Activated B cell treated with CpG ODN at 0.5 μM for 24 hours (primary cell): ENCODE measurements around the gene KLHL29. TPM values are rescaled to one million over a fixed set of nuclear protein-coding genes. Genes with fewer than 3 reads are reported as not detected.

ENCODE experiments used
- ATAC-seq: fragments of 200-7000 bp; cut with Tn5 transposase; one replicate; pipeline ENCODE4 v1.10.0; 2021; ENCODE audit warnings: low read depth, mild to moderate bottlenecking, moderate library complexity
- CTCF ChIA-PET: fragments of 350-600 bp; sonication (Branson Sonifier 250); formaldehyde crosslinking; loops from one replicate; lab custom pipeline; 2021; ENCODE audit warnings: antibody characterized with exemption; lab: Charles Lee
- POLR2A ChIA-PET: fragments of 350-600 bp; sonication (Branson Sonifier 250); formaldehyde crosslinking; loops from one replicate; lab custom pipeline; 2021; ENCODE audit warnings: antibody characterized with exemption; lab: Charles Lee
- DNase-seq: peaks from one replicate; pipeline ENCODE4 v3.0.0; 2022
- H3K27ac Mint-ChIP-seq: one replicate; pipeline ENCODE4 v1.8.0; 2020; ENCODE audit warnings: mixed read lengths
- H3K27me3 Mint-ChIP-seq: one replicate; pipeline ENCODE4 v1.8.0; 2021; ENCODE audit warnings: mixed read lengths
- H3K36me3 Mint-ChIP-seq: one replicate; pipeline ENCODE4 v1.8.0; 2021; ENCODE audit warnings: low read depth, mixed read lengths
- H3K4me1 Mint-ChIP-seq: one replicate; pipeline ENCODE4 v1.8.0; 2021; ENCODE audit warnings: mixed read lengths
- H3K4me3 Mint-ChIP-seq: one replicate; pipeline ENCODE4 v1.8.0; 2020; ENCODE audit warnings: mild to moderate bottlenecking, mixed read lengths
- H3K9me3 Mint-ChIP-seq: one replicate; pipeline ENCODE4 v1.8.0; 2020; ENCODE audit warnings: mixed read lengths
- CTCF ChIP-seq: fragments of 200-600 bp; IDR thresholded peaks from one replicate; pipeline ENCODE4 v1.8.0; 2022; ENCODE audit warnings: antibody characterized with exemption, mild to moderate bottlenecking
- intact Hi-C: fragments of 100-400 bp; cut with micrococcal nuclease; formaldehyde crosslinking; loops from one replicate; pipeline ENCODE4 v1.15.1; 2024
- total RNA-seq: library from RNA; stranded (reverse); gene quantifications from 2 replicates; pipeline ENCODE4 v1.2.3, GENCODE V29; 2022

The KLHL29 gene
- total RNA-seq, 1 donor from 2014 or later = 2.5 TPM

DNA sequence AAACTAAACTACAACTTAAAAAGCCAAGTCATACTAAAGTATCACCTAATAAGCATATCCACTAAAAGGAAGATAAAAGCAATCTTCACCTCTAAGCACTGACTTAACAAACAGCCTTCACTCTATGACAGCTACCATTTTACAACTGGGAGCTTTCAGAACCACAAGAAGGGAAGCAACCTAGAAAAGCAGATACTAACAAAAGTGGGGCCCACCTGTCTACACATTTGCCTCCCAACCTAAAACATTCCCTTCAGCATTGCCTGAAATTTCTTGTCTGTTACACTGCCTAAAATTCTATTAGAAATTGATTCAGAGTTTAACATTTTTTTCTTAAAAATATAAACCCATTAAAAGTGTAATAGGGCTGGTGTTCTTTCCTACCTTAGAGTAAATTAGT, 370.0 kb downstream of the KLHL29 start:
- peaks cover 85% of the 10 kb centered on the region for H3K36me3 Mint-ChIP-seq

DNA sequence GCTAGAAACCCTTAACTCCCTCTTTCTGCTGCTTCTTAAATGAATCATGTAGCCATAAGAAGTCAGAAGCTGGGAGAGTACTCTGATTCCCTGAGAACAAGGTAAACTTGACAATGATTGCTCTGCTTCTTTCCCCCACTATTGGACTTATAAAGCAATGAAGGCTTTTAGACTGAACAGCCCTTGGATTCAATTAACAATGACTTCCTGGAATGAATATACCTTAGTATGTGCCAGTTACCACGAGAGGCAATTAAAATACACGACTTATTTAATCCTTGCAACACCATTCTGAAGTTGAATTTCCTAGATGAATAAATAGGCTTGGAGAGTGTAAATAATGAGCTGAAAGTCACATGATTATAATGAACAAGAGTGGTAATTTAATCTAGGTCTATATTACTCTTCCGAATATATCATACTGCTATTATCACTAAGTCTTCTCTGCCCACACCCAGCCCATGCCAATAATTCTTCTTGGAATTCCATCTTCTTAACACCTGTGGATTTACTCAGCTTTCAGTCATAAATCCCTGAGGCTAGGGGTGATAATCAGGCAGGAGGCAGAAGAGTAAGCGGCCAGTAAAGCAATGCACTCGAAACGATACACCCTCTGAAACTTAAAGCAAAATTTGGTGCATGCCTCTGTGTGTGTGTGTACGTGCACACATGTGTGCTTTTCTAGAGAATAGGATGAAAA, 371.8 kb downstream of the KLHL29 start:
- peaks cover 3% of the 10 kb centered on the region for H3K4me1 Mint-ChIP-seq
- no peak for ATAC-seq
- H3K27me3 Mint-ChIP-seq = no peaks in the 10 kb centered on the region
- H3K4me3 Mint-ChIP-seq = no peak overlapping the region
- peaks cover 78% of the 10 kb centered on the region for H3K36me3 Mint-ChIP-seq
- intact Hi-C loops = no loop called here
- no peak for DNase-seq
- TF ChIP-seq CTCF = no peak
- no peak overlapping the region for H3K27ac Mint-ChIP-seq
- no peaks in the 10 kb centered on the region for H3K9me3 Mint-ChIP-seq
- POLR2A ChIA-PET = no interaction called here
- CTCF ChIA-PET = no interaction called here

More for the DNA sequence above, 370.0 kb downstream of the KLHL29 start:
- POLR2A ChIA-PET = no interaction called here
- ATAC-seq (no peak), DNase-seq (no peak)
- CTCF ChIA-PET = no interaction called here
- TF ChIP-seq CTCF = no peak
- no peaks in the 10 kb centered on the region for H3K9me3 Mint-ChIP-seq
- no peak overlapping the region for H3K4me3 Mint-ChIP-seq
- intact Hi-C loops = no loop called here
- no peaks in the 10 kb centered on the region for H3K27me3 Mint-ChIP-seq
- no peak overlapping the region for H3K27ac Mint-ChIP-seq
- H3K4me1 Mint-ChIP-seq = no peaks in the 10 kb centered on the region

GRCh38 chr2:23757686-23758433, 372.9 kb downstream of the KLHL29 start:
- peaks cover 4% of the 10 kb centered on the region for H3K4me1 Mint-ChIP-seq
- H3K4me3 Mint-ChIP-seq = no peak overlapping the region
- H3K27ac Mint-ChIP-seq = no peak overlapping the region
- peaks cover 77% of the 10 kb centered on the region for H3K36me3 Mint-ChIP-seq
- intact Hi-C loops = no loop called here
- no peaks in the 10 kb centered on the region for H3K27me3 Mint-ChIP-seq
- H3K9me3 Mint-ChIP-seq = no peaks in the 10 kb centered on the region
- ChIA-PET CTCF (no interaction called here), POLR2A (no interaction called here)
- no peak for DNase-seq
- ATAC-seq = no peak
- no peak for TF ChIP-seq CTCF
